Right atrium auricular region (tissue), 2 donors: Measurements from ENCODE around the gene ABCF2. TPM values are rescaled to one million over a fixed set of nuclear protein-coding genes. Genes with fewer than 3 reads are reported as not detected.

Experiments
- DNase-seq: peaks from one replicate; pipeline ENCODE4 v3.0.0-alpha.2; 2019; ENCODE audit warnings: low spot score
- H3K27ac ChIP-seq, 2 donors: fragments of 200-600 bp; sonication (generic); 1 replicate in 1 of 2; 2 replicates in 1 of 2; pipeline ENCODE4 v1.5.1; 2016 to 2019
- H3K27me3 ChIP-seq, 2 donors: fragments of 200-600 bp; sonication (generic); one replicate each; pipeline versions ENCODE4 v1.5.1 to v1.6.0; 2017 to 2019
- H3K36me3 ChIP-seq: fragments of 200-600 bp; sonication (generic); one replicate; pipeline ENCODE4 v1.5.1; 2016
- H3K4me1 ChIP-seq, 2 donors: fragments of 200-600 bp; sonication (generic); one replicate each; pipeline versions ENCODE4 v1.5.1 to v1.6.0; 2017 to 2019
- H3K4me3 ChIP-seq, 2 donors: fragments of 200-600 bp; sonication (generic); 1 replicate in 1 of 2; 2 replicates in 1 of 2; pipeline ENCODE4 v1.5.1; 2017 to 2019; ENCODE audit warnings: mild to moderate bottlenecking in 1 of 2, moderate library complexity in 1 of 2
- H3K9me3 ChIP-seq, 2 donors: fragments of 200-600 bp; sonication (generic); one replicate each; pipeline ENCODE4 v1.5.1; 2019
- total RNA-seq, 2 donors: library from RNA; depleted of rRNA; stranded (reverse); fragments of >200 nt; gene quantifications; one replicate each; pipeline ENCODE4 v1.1.0, GENCODE V29; 2016
- TF ChIP-seq, protein P1 (sequence below), 2 donors: fragments of 200-600 bp; sonication (generic); IDR thresholded peaks; one replicate each; pipeline ENCODE4 v1.5.1; 2019; ENCODE audit warnings: antibody characterized with exemption in 2 of 2

The ABCF2 gene
- total RNA-seq, 2 donors from 2014 or later = 29.7 to 38.6 TPM

DNA sequence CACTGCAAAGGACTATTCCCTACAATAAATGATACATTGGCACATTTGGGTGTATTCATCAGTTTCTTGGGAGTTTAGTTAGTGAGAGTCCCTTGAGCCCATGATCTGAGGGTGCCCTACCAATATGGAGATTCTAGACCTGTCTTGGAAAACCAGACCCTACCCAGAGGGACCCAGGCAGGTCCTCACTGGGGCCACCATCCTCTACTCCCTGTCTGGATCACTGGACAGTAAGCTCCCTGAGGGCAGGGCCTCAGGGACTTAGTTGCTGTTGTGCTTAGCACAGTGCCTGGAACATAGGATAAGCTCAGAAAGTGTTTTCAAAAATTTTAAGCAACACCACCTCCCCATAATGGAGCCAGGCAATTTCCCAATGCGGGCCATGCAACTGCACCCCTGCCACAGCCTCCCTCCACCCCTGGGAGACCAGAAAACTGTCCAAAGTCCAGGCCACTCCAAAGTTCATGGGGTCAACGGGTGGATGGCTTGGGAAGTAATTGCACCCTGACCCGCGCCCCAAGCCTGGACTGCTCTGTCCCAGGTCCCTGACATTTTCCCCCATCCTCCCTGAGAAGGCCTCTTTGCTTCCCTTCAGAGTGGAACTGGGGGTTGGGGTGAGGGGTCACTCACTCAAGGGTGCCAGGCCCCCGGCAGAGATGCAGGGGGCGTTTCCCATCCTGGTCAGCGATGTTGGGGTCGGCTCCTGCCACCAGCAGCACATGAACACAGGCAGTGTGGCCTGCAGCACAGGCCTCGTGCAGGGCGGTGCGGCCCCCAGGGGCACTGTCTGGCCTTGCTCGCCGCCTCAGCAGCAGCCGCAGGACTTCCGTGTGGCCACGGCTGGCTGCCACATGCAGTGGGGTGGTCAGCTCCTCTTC is 41.0 kb downstream of the ABCF2 start:
- Histone ChIP-seq H3K4me3 (peak overlapping the region; percentile 23 to 31), H3K27ac (peak overlapping the region; percentile 81 to 90), H3K27me3 (no peaks in the 10 kb centered on the region), H3K9me3 (no peaks in the 10 kb centered on the region), H3K36me3 (no peaks in the 10 kb centered on the region), H3K4me1 (peaks cover 0 to 3% of the 10 kb centered on the region in 2 donors)
- TF ChIP-seq, protein P1, sequence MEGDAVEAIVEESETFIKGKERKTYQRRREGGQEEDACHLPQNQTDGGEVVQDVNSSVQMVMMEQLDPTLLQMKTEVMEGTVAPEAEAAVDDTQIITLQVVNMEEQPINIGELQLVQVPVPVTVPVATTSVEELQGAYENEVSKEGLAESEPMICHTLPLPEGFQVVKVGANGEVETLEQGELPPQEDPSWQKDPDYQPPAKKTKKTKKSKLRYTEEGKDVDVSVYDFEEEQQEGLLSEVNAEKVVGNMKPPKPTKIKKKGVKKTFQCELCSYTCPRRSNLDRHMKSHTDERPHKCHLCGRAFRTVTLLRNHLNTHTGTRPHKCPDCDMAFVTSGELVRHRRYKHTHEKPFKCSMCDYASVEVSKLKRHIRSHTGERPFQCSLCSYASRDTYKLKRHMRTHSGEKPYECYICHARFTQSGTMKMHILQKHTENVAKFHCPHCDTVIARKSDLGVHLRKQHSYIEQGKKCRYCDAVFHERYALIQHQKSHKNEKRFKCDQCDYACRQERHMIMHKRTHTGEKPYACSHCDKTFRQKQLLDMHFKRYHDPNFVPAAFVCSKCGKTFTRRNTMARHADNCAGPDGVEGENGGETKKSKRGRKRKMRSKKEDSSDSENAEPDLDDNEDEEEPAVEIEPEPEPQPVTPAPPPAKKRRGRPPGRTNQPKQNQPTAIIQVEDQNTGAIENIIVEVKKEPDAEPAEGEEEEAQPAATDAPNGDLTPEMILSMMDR (IDR thresholded peaks at IDR 0.05) = no peak
- no peak for DNase-seq

DNA sequence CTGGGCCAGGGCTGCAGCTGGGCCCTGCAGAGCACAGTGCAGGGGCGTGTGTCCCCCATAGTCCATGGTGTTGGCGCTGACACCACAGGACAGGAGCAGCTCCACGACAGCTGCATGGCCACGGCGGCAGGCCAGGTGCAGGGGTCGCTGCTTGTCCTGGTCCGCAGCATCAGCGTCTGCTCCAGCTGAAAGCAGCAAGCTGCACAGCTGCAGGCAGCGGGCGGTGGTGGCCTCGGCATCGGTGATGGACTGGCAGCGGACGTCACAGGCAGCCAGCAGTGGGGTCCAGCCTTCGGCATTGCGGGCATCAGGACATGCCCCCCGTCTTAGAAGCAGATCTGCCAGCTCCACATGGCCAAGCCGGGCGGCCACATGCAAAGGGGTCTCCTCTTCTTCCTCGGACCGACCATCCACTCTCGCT is 46.0 kb downstream of the ABCF2 start:
- TF ChIP-seq, protein P1 (IDR thresholded peaks at IDR 0.05) = no peak
- no peaks in the 10 kb centered on the region for H3K4me1 ChIP-seq
- no peaks in the 10 kb centered on the region for H3K27me3 ChIP-seq
- DNase-seq = no peak
- H3K4me3 ChIP-seq = no peak overlapping the region
- no peaks in the 10 kb centered on the region for H3K9me3 ChIP-seq
- no peak overlapping the region for H3K27ac ChIP-seq
- H3K36me3 ChIP-seq = no peaks in the 10 kb centered on the region

DNA sequence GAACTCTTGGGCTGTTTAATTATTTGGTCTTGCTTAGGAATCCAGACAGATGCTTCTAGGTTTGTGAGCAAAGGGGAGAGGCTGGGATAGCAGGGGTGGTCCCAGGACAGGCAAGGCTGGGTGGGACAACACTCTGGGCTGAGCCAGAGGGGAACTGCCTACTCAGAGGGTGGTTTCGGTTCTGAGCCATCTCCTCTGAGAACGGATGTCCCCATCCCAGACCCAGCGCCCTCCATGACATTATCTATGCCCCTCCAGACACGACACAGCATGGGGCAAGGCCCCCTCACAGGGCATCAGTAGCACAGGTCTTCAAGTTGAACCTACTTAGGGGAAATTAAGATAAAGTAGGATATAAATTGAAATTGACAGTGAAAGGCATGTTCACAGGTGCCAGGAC is 47.1 kb downstream of the ABCF2 start:
- Histone ChIP-seq H3K9me3 (no peaks in the 10 kb centered on the region), H3K27ac (no peak overlapping the region), H3K27me3 (no peaks in the 10 kb centered on the region), H3K4me1 (no peaks in the 10 kb centered on the region), H3K36me3 (no peaks in the 10 kb centered on the region), H3K4me3 (no peak overlapping the region)
- no peak for DNase-seq
- TF ChIP-seq, protein P1 (IDR thresholded peaks at IDR 0.05) = no peak

DNA sequence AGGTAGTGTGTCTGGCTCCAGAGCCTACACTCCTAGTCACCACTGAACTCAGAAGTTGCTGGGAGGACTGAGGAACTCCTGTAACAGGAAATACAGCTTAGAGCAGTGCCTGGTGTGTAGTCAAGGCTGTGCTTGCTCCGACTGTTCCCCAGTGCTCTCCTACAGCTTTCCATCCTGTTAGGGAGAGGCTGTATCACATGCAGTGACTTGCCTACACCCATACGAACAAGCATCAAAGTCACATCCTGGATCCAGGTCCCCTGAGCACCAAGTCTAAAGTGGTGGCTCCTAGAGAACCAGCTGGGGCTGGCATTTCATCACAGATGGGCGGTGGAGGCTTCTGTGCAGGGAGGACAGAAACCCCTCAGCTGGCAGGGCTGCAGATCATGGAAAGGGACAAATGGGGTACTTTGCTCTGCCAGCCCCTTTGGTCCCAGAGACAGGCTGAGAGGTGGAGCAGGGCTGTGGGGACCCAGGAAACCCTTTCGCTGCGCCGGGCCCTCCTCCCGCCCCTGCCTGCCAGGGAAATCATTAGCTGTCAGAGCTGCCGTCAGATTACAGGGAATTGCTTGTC is 47.6 kb downstream of the ABCF2 start:
- TF ChIP-seq, protein P1 (IDR thresholded peaks at IDR 0.05) = no peak
- Histone ChIP-seq H3K4me3 (no peak overlapping the region), H3K27me3 (no peaks in the 10 kb centered on the region), H3K36me3 (no peaks in the 10 kb centered on the region), H3K9me3 (no peaks in the 10 kb centered on the region), H3K27ac (no peak overlapping the region), H3K4me1 (no peaks in the 10 kb centered on the region)
- DNase-seq = no peak

DNA sequence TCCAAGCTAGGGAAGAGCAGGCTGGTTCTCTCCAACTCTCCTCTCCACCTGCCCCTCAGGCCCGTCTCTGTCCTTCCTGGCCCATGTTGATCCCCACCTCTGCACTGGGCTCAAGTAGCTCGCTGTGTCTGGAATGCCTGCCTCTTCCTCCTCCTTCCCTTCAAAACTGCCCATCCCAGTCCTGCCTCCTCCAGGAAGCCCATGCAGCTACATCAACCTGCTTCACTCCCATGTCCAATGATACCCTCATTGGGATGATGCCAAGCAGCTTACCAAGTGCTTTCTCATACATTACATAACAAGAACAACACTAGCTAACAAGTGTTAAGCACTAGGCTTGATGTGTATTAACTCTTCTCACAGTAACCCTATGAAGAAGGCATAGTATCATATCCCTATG is 48.2 kb downstream of the ABCF2 start:
- Histone ChIP-seq H3K27me3 (no peaks in the 10 kb centered on the region), H3K36me3 (no peaks in the 10 kb centered on the region), H3K27ac (no peak overlapping the region), H3K4me3 (no peak overlapping the region), H3K4me1 (no peaks in the 10 kb centered on the region), H3K9me3 (no peaks in the 10 kb centered on the region)
- TF ChIP-seq, protein P1 (IDR thresholded peaks at IDR 0.05) = no peak
- DNase-seq = no peak
